HepG2 (cell line): Measurements from ENCODE around the gene PPP2R5C.

Experiments used
- ARHGAP35 ChIP-seq: sonication (generic); formaldehyde crosslinking; IDR thresholded peaks from 2 replicates; pipeline ENCODE4 v1.9.0; 2022; ENCODE audit warnings: mild to moderate bottlenecking, inconsistent platforms, moderate library complexity, missing genetic modification reagents, borderline replicate concordance
- HDAC1 ChIP-seq: sonication (generic); formaldehyde crosslinking; IDR thresholded peaks from 2 replicates; pipeline ENCODE4 v1.5.1; 2020; ENCODE audit warnings: mild to moderate bottlenecking, missing genetic modification reagents
- HOMEZ ChIP-seq: IDR thresholded peaks from 2 replicates; pipeline ENCODE4 v1.6.1; 2016; ENCODE audit warnings: low read depth
- MAFF ChIP-seq: IDR thresholded peaks from 2 replicates; pipeline ENCODE4 v1.6.1; 2011; ENCODE audit warnings: low read depth, low read length, improper control_type of control experiment
- NR2C2 ChIP-seq: sonication (generic); formaldehyde crosslinking; IDR thresholded peaks from 2 replicates; pipeline ENCODE4 v1.4.0; 2020; ENCODE audit warnings: missing genetic modification reagents, mild to moderate bottlenecking, moderate library complexity, borderline replicate concordance
- SNAI1 ChIP-seq: sonication (generic); formaldehyde crosslinking; IDR thresholded peaks from 2 replicates; pipeline ENCODE4 v1.5.0; 2020; ENCODE audit warnings: mild to moderate bottlenecking, missing genetic modification reagents, borderline replicate concordance
- ZNF607 ChIP-seq: sonication (generic); formaldehyde crosslinking; IDR thresholded peaks from 2 replicates; pipeline ENCODE4 v1.5.1; 2020; ENCODE audit warnings: missing genetic modification reagents, mild to moderate bottlenecking, borderline replicate concordance

- TF ChIP-seq SNAI1 (CRISPR knock-in tag), result no peak
- no peak for TF ChIP-seq MAFF
- no peak for TF ChIP-seq HDAC1 (CRISPR knock-in tag)
- no peak for TF ChIP-seq NR2C2
- TF ChIP-seq HOMEZ (CRISPR knock-in tag), result no peak
- TF ChIP-seq ZNF607 (CRISPR knock-in tag), result no peak
- TF ChIP-seq ARHGAP35 (CRISPR knock-in tag), result no peak
Measured at GRCh38 chr14:101877766-101878165, 116.3 kb downstream of the PPP2R5C start.
